ENCODE data around the gene RXRG.
"Not testable (repeated sequence)": the region's sequence is repeated elsewhere in the genome, so short reads cannot be mapped to it uniquely, and the experiment has no call there.

The RXRG gene

GRCh38 chr1:165463978-165464377, 19.1 kb upstream of the RXRG start:
- peaks cover 13% of the 10 kb centered on the region for H3K27me3 Mint-ChIP-seq
- DNase-seq, result no peak
- no peak overlapping the region for H3K4me3 Mint-ChIP-seq
- no peaks in the 10 kb centered on the region for H3K36me3 Mint-ChIP-seq (ENCODE audit: low read depth)
- H3K4me1 Mint-ChIP-seq (ENCODE audit: low read depth), result no peaks in the 10 kb centered on the region
- no peak overlapping the region for H3K27ac Mint-ChIP-seq
- no peaks in the 10 kb centered on the region for H3K9me3 Mint-ChIP-seq

GRCh38 chr1:165459683-165460082, 14.8 kb upstream of the RXRG start:
- peaks cover 21% of the 10 kb centered on the region for H3K27me3 Mint-ChIP-seq
- H3K4me1 Mint-ChIP-seq (ENCODE audit: low read depth); H3K9me3 Mint-ChIP-seq; H3K27ac Mint-ChIP-seq; DNase-seq; H3K36me3 Mint-ChIP-seq (ENCODE audit: low read depth); H3K4me3 Mint-ChIP-seq: not testable (repeated sequence)

- Mint-ChIP-seq H3K36me3 (ENCODE audit: low read depth) (no peaks in the 10 kb centered on the region), H3K9me3 (no peaks in the 10 kb centered on the region), H3K4me1 (ENCODE audit: low read depth) (no peaks in the 10 kb centered on the region), H3K27me3 (peaks cover 21% of the 10 kb centered on the region), H3K4me3 (no peak overlapping the region), H3K27ac (no peak overlapping the region)
- no peak for DNase-seq
These were observed 11.9 kb upstream of the RXRG start for GRCh38 chr1:165456861-165457260.

- no peak for DNase-seq
- Mint-ChIP-seq H3K4me1 (ENCODE audit: low read depth) (no peaks in the 10 kb centered on the region), H3K4me3 (no peak overlapping the region), H3K36me3 (ENCODE audit: low read depth) (no peaks in the 10 kb centered on the region), H3K27me3 (peaks cover 21% of the 10 kb centered on the region), H3K27ac (no peak overlapping the region), H3K9me3 (no peaks in the 10 kb centered on the region)
These were observed 11.2 kb upstream of the RXRG start for GRCh38 chr1:165456114-165456513.

GRCh38 chr1:165455111-165455510, 10.2 kb upstream of the RXRG start:
- no peak for DNase-seq
- Mint-ChIP-seq H3K9me3 (no peaks in the 10 kb centered on the region), H3K4me1 (ENCODE audit: low read depth) (no peaks in the 10 kb centered on the region), H3K27ac (no peak overlapping the region), H3K36me3 (ENCODE audit: low read depth) (no peaks in the 10 kb centered on the region), H3K27me3 (peaks cover 26% of the 10 kb centered on the region), H3K4me3 (no peak overlapping the region)

- H3K27me3 Mint-ChIP-seq, result peaks cover 23% of the 10 kb centered on the region
- H3K36me3 Mint-ChIP-seq (ENCODE audit: low read depth), result no peaks in the 10 kb centered on the region
- H3K9me3 Mint-ChIP-seq, result no peaks in the 10 kb centered on the region
- H3K4me3 Mint-ChIP-seq, result no peak overlapping the region
- H3K27ac Mint-ChIP-seq, result no peak overlapping the region
- DNase-seq, result no peak
- no peaks in the 10 kb centered on the region for H3K4me1 Mint-ChIP-seq (ENCODE audit: low read depth)
These were observed 9.2 kb upstream of the RXRG start for GRCh38 chr1:165454091-165454610.

- Mint-ChIP-seq H3K36me3 (ENCODE audit: low read depth) (no peaks in the 10 kb centered on the region), H3K4me1 (ENCODE audit: low read depth) (no peaks in the 10 kb centered on the region), H3K27ac (no peak overlapping the region), H3K27me3 (peaks cover 32% of the 10 kb centered on the region), H3K4me3 (no peak overlapping the region), H3K9me3 (no peaks in the 10 kb centered on the region)
- no peak for DNase-seq
These were observed 7.6 kb upstream of the RXRG start for GRCh38 chr1:165452336-165453130.

GRCh38 chr1:165451691-165452090, 6.8 kb upstream of the RXRG start:
- no peak for DNase-seq
- Mint-ChIP-seq H3K4me1 (ENCODE audit: low read depth) (no peaks in the 10 kb centered on the region), H3K9me3 (no peaks in the 10 kb centered on the region), H3K27ac (no peak overlapping the region), H3K4me3 (no peak overlapping the region), H3K36me3 (ENCODE audit: low read depth) (no peaks in the 10 kb centered on the region), H3K27me3 (peaks cover 41% of the 10 kb centered on the region)

- no peaks in the 10 kb centered on the region for H3K9me3 Mint-ChIP-seq
These were observed 4.2 kb upstream of the RXRG start for GRCh38 chr1:165449131-165449530.

GRCh38 chr1:165445388-165445787, 462 bp upstream of the RXRG start:
- Mint-ChIP-seq H3K36me3 (ENCODE audit: low read depth) (no peaks in the 10 kb centered on the region), H3K27ac (no peak overlapping the region), H3K27me3 (peaks cover 49% of the 10 kb centered on the region), H3K4me1 (ENCODE audit: low read depth) (no peaks in the 10 kb centered on the region), H3K9me3 (no peaks in the 10 kb centered on the region), H3K4me3 (no peak overlapping the region)
- DNase-seq, result no peak

More at GRCh38 chr1:165449131-165449530, 4.2 kb upstream of the RXRG start:
- no peak for DNase-seq
- Mint-ChIP-seq H3K27me3 (peaks cover 35% of the 10 kb centered on the region), H3K27ac (no peak overlapping the region), H3K36me3 (ENCODE audit: low read depth) (no peaks in the 10 kb centered on the region), H3K4me3 (no peak overlapping the region), H3K4me1 (ENCODE audit: low read depth) (no peaks in the 10 kb centered on the region)

GRCh38 chr1:165443539-165444311, 1.2 kb downstream of the RXRG start:
- H3K9me3 Mint-ChIP-seq, result no peaks in the 10 kb centered on the region
- H3K27ac Mint-ChIP-seq, result no peak overlapping the region
- DNase-seq, result no peak
- no peak overlapping the region for H3K4me3 Mint-ChIP-seq
- H3K27me3 Mint-ChIP-seq, result peaks cover 47% of the 10 kb centered on the region
- no peaks in the 10 kb centered on the region for H3K4me1 Mint-ChIP-seq (ENCODE audit: low read depth)
- no peaks in the 10 kb centered on the region for H3K36me3 Mint-ChIP-seq (ENCODE audit: low read depth)

GRCh38 chr1:165442653-165443052, 2.3 kb downstream of the RXRG start:
- peaks cover 39% of the 10 kb centered on the region for H3K27me3 Mint-ChIP-seq
- H3K4me1 Mint-ChIP-seq (ENCODE audit: low read depth), result no peaks in the 10 kb centered on the region
- no peak for DNase-seq
- H3K4me3 Mint-ChIP-seq, result no peak overlapping the region
- H3K9me3 Mint-ChIP-seq, result no peaks in the 10 kb centered on the region
- H3K27ac Mint-ChIP-seq, result no peak overlapping the region
- no peaks in the 10 kb centered on the region for H3K36me3 Mint-ChIP-seq (ENCODE audit: low read depth)

GRCh38 chr1:165442053-165442452, 2.9 kb downstream of the RXRG start:
- Mint-ChIP-seq H3K4me1 (ENCODE audit: low read depth) (no peaks in the 10 kb centered on the region), H3K4me3 (no peak overlapping the region), H3K27me3 (peaks cover 39% of the 10 kb centered on the region), H3K36me3 (ENCODE audit: low read depth) (no peaks in the 10 kb centered on the region), H3K27ac (no peak overlapping the region), H3K9me3 (no peaks in the 10 kb centered on the region)
- no peak for DNase-seq

GRCh38 chr1:165441166-165441880, 3.6 kb downstream of the RXRG start:
- H3K27me3 Mint-ChIP-seq, result peaks cover 43% of the 10 kb centered on the region
- no peak for DNase-seq
- H3K36me3 Mint-ChIP-seq (ENCODE audit: low read depth), result no peaks in the 10 kb centered on the region
- H3K4me1 Mint-ChIP-seq (ENCODE audit: low read depth), result no peaks in the 10 kb centered on the region
- no peak overlapping the region for H3K4me3 Mint-ChIP-seq
- no peak overlapping the region for H3K27ac Mint-ChIP-seq
- no peaks in the 10 kb centered on the region for H3K9me3 Mint-ChIP-seq
